ENCODE results near the gene RLN3.

Gene RLN3

DNA sequence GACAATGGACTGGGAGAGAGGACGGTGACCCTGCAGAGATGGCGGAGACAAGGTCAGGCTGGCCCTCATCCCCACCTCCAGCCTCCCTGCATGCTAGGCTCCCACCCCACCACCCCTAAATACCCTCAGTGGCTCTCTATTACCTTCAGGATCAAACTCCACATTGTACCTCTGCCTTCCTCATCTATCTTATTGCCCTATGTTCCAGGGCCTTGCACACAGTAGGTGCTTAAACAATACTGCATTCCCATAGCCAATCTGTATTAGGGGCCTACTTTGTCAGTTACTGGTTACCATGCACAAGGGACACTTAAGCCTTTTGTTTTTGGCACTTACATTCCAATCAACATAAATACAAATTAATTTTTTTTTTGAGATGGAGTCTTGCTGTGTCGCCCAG, 27.4 kb downstream of the RLN3 start:
- no peak for DNase-seq

DNA sequence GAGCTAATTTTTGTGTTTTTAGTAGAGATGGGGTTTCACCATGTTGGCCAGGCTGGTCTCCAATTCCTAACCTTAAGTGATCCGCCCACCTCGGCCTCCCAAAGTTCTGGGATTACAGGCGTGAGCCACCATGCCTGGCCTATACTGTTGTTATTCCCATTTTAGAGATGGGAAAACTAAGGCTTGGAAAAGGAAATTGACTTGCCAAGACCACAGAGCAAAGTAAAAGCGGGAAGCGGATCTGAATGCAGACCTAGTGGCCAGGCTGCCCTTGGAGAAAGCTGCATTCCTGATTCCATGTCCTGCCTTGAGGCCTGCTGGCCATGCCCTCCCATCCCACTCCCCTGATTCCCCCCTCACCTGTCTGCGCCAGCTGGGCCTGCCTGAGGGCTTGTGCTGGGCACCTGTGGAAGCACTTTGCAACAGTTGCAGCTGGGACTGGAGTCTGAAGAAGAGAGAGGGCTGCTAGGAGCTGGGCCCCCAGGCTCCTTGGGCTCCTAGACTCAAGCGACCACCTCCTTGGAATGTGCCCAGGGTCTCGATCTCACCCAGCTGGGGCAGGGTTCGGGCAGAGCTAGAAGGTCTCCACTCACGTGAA, 28.2 kb downstream of the RLN3 start:
- DNase-seq: no peak

DNA sequence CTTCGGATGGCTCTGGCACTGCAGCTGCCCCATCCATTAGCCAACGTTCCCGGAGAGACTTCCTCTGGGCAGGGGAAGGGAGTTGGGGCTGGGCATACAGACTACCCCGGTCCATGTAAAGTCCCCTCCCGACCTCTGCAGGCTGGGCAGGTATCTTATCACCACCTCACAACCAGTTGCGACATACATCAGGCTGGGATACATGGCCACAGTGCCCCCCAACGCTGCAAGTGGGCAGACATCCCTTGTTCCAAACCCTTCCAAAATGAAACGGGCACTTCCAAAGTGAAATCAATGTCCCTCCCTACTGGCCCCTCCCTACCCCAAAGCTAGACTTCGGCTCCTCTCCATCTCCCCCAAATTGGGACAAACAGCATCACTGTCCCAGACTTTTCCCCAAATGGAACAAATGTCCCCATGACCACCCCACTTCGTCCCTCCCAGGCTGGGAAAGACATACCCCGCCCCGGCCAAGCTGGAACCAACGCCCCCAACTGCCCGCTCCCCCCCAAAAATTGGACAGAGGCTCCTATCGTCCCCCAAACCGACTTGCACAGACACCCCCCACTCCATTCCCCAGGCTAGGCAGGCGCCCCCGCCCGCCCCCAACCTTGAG, 28.9 kb downstream of the RLN3 start:
- DNase-seq: no peak

DNA sequence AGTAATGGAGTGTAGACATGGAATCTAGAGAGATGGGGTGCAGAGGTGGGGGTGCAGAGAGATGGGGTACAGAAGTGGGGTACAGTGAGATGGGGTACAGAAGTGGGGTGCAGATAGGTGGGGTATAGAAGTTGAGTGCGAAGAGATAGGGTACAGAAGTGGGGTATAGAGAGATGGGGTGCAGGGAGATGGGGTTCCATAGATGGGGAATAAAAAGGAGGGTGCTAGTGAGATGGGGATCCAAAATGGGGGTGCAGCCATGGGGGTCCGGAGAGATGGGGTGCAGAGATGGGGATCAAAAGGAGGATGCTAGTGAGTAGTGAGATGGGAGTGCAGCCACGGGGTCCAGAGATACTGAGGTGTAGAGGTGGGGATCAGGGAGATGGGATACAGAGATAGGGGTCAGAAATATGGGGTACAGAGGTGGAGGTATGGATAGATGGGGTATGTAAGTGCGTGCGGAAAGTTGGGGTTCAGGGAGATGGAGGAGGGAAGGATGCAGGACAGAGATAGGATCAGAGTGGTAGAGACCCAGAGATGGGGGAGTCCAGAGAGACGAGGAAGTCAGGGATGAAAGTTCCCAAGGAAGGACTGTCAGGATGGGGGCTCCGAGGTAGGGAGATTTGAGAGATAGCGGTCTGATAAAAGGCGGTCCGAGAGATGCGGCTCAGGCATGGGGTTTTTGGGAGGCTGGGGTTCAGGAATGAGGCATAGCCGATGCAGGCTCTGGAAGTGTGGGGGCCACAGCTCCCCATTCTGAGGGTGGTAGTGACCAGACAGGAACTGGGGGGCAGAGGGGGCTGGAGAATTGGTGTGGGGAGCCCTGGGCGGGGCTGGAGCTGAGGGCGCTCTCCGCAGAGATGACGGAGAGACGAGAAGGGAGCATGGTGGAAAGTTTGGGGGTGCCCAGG, 30.5 kb downstream of the RLN3 start:
- DNase-seq: no peak

DNA sequence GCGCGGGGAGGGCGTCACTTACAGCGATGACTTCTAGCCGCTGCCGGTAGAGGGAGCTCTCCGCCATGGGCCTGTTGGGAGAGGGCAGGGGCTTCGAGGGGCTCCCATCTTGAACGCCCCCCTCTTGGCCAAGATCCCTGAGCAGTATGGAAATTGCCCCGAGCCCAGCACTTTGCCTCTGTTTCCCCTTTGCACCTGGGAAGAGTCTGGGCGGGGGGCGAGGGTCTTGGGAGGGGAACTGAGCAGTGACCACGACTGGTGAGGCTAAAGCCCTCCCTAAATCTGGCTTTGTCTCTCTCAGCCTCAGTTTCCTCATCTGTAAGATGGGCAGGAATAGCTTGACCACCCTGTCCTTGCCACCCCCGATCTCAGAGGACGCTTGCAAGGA, 31.1 kb downstream of the RLN3 start:
- DNase-seq: no peak

DNA sequence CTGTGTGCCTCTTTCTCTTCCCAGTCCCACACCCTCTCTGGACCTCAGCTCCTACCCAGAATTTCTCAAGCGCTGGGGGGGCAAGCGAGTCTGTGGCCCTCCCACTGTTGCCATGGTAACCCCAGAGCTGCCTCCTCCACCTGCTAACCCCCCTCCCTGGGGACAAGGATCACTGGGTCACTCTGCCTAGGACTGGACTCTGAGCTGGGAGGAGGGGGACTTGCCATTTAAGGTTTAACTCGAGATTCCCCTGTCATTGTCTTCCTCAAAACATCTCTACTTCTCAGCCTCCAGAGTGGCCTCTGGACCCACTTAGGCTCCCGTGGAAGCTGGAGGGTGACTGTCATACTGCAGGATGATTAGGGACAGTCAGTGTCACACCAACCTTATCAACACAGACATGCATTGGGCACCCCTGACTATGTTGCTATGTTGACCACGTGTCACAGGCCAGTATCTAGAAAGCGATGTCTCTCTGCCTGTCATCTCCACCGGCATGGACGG, 31.8 kb downstream of the RLN3 start:
- peak in 2 of 3 experiments; percentile 22 to 56 for DNase-seq

DNA sequence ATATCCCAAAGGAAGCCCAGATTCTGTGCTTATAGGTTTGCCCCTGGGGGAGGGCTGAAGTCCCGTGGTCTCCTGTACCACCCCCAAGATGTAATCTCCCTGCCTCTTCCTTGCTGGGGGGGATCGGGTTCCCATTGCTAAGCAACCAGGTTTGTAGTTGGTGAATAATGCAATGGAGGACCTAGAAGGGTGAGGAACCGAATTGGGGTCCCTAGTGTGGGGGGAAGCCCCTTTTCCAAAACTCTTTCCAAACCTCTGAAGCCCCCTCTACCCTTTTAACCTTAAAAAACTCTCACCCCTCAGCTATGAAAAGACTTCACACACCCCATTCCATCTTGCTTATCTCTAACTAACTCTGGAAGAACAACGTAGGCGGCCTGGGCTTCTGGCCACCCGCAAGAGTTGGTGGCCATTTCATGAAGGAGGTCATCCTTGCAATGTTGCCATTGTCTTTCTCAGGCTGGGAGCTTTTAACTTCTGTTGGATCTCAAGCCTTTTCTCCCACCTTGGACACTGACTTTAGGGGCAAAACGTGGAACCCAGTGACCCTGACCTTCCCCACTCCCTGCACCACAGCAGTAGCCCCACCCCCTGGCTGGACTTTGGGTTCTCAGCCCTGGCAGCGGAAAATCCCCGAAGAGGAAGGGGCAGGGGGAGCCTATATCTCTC, 33.3 kb downstream of the RLN3 start:
- DNase-seq: no peak

DNA sequence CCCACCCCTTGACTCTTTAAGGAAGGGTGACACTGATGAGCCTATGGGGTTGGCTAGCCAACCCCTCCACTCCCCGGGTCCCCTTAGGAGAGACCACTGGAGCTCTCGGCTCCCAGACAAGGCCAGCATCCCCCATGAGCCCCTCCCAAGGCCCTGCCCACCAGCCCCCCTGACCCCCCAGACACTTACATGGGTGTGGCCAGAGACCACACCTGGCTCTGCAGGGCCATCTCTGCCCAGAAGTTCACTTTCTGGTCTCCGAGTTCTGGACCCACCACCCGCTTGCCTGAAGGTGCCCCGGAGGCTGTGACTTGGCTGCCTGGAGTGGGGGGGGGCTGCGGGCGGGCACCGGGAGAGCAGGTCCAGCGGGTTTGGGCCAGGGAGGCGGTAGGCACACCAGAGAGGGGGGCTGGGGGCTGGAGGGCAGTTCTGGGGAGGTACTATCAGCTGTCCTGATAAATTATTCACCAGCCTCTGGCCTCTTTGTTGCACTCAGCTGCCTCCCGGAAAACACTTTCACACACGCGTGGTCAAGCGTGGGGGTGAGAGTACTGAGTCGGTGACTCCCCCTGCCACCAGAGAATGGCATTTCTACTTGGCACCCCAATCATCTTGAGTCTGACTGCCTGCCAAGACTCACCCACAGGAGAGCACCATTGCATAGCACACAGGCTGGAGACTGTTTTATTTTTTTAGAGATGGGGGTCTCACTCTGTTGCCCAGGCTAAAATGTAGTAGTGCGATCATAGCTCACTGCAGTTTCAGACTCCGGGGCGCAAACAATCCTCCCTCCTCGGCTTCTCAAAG, 34.0 kb downstream of the RLN3 start, which contains the start of gene PALM3:
TSS of gene PALM3 (minus strand) at position 326 of the 807 bp plus-strand sequence. CDS start at position 230, 96 bp downstream.
- peak in 1 of 3 experiments; percentile 25 for DNase-seq

DNA sequence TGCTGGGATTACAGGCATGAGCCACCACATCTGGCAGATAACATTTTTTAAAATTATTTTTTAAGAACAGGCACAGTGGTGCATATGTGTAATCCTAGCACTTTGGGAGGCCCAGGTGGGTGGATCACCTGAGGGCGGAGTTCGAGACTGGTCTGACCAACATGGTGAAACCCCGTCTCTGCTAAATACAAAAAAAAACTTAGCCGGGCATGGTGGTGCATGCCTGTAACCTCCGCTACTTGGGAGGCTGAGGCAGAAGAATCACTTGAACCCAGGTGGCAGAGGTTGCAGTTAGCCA, 34.6 kb downstream of the RLN3 start:
- DNase-seq: no peak

DNA sequence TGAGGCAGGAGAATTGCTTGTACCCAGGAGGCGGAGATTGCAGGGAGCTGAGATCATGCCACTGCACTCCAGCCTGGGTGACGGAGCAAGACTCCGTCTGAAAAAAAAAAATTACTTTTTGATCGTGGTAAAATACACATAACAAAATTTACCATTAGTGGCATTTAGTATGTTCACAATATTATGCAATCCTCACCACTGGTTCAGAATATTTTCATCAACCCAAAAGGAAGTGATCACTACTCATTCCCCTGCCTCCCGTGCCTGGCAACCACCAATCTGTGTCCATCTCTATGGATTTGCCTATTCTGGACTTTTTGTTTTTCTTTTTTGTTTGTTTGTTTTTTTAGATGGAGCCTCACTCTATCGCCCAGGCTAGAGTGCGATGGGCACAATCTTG, 35.2 kb downstream of the RLN3 start:
- no peak for DNase-seq

DNA sequence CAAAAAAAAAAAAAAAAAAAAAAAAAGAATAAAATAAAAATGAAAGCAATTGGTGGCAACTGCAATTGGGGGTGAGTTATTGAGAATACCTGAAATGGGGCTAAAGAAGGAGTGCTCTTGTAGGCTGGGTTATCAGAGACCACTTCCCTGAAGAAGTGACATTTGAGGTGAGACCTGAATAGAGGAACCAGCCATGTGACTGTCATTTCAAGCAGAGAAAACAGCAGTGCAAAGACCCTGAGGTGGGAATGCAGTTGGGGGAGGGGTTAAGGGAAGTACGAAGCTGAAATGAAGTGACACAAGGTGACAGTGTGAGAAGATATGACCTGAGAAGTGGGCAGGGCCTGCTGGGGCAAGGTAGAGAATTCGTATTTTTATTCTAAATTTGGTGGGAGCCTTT, 38.2 kb downstream of the RLN3 start:
- no peak for DNase-seq

DNA sequence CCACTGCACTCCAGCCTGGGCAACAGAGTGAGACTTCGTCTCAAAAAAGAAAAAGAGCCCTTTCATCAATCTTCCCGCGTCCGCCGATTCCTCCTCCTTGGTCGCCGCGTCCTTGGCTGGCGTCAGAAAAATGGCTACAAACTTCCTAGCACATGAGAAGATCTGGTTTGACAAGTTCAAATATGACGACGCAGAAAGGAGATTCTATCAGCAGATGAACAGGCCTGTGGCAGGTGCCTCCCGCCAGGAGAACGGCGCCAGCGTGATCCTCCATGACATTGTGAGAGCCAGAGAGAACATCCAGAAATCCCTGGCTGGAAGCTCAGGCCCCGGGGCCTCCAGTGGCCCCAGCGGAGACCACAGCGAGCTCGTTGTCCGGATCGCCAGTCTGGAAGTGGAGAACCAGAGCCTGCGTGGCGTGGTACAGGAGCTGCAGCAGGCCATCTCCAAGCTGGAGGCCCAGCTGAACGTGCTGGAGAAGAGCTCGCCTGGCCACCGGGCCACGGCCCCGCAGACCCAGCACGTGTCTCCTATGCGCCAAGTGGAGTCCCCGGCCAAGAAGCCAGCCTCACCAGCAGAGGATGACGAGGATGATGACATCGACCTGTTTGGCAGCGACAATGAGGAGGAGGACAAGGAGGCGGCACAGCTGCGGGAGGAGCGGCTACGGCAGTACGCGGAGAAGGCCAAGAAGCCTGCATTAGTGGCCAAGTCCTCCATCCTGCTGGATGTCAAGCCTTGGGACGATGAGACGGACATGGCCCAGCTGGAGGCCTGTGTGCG, 42.5 kb downstream of the RLN3 start:
- DNase-seq: no peak

DNA sequence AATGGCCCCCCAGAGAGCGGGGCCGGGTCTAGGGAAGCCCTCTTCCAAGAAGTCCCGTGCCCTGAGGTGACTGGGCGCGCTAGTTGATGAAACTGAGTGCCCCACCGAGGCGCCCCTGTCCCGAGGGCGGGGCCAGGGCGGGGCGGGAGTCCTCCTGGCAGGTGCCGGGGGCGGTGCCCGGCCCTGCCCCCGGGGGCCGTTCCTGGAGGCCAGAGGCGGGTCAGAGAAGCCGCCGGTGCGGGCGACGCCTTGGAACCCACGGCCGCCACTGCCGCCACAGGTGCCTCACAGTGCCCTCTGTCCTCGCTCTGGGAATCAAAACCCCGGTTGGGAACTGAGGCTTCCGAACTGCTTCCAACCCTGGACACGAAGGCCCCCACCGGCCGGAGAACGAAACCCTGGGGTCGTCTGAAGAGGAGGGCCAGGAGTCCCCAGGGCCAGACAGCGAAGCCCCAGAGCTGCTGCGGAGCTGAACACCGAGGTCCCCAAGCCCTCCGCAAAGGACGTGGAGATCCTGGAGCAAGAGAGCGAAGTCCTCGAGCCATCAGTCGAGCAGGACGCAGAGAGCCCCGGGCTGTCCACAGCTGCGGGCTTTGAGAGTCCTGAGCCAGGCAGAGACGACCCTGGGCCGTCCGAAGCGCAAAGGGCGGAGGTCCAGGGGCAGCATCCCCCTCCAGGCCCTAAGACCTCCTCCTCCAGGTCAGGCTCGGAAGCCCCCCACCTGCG, 44.8 kb downstream of the RLN3 start, which contains the start of gene MISP3:
TSS of gene MISP3 (plus strand) at position 252 of the 726 bp plus-strand sequence. CDS start 524 bp downstream, outside the sequence.
- DNase-seq: peak; percentile 27 to 88 (median 86)

DNA sequence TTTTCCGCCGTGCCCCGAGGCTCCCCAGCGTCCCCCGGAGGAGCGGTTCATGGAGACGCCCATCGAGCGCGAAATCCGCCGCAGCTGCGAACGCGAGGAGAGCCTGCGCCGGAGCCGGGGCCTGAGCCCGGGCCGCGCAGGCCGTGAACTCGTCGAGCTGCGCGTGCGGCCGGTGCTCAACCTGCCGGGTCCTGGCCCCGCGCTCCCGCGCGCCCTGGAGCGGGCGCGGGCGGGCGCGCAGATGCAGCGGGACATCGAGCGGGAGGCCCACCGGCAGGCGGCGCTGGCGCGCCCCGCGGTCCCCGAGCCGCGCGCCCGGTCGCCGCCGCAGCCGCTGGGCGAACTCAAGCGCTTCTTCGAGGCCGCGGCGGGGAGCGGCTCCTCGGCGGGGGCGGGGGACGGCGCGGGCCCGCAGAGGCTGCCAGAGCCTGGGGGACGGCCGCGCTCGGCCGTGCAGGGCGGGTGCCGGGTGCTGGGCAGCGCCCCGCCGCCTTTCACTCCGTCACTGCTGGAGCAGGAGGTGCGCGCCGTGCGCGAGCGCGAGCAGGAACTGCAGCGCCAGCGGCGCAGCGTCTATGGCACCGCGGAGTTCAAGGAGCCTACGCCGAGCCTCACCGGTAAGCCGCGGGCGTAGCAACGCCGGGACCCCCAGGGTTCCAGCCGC, 45.4 kb downstream of the RLN3 start:
- DNase-seq: peak; percentile 68 to 95 (median 84)

DNA sequence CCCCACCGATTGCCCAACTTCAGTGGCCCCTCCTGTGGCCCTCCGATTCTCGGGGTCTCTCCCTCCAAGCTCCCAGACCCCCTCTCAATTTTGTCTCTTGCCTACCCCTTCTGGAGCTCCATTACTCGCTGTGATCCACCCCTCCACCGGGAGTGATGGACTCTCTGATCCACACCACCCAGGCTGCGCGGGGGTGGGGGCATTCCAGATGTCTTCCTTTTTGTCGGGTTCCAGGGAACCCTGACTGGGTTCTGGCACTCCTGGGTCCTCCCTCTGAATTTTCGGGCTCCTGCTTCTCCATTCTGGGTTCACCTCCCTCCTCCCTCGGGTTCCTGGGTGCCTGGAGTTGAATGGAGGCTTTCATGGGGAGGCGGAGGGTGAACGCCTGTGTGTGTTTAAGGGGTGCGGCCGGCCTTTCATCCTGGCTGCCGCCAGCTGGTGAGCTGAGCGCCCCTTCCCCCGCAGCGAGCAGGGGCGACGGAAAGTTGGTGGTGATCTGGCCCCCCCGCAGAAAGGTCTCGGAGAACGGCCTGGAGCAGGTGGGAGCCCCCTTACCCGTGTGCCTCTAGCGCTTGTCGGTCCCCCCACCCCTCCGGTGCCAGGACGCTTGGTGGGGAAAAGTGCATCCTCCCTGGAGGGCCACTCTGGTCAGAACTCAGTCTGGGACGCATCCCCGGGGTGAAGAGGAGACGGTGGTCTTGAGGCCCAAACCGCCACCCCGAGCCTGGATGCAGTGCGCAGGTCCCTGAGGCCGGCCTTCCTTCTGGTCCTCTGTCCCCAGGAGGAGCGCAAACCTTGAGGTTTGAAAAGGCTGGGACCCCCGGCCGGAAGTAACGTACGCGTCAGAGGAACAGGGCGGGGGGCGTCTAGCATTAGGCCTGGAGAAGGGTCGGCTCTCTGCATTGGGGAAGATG, 46.2 kb downstream of the RLN3 start:
- peak in 2 of 3 experiments; percentile 81 to 88 for DNase-seq

DNA sequence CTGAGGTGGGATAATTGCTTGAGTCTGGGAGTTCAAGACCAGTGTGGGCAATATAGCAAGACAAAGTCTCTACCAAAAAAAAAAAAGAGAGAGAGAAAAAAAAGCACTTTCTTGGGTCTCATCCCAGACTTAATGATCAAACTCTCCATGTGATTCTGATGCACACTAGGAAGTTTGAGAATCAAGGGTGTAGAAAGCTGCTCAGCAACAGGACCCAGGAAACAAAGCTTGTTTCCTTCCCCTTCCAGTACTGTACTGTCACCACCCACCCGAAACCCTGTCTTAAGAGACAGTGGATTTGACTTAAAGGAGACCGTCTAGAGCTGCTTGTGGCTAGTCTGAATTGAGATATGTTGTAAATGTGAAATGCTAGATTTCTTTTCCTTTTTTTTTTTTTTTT, 50.5 kb downstream of the RLN3 start:
- DNase-seq: no peak

Data from NCI-H1417 (cell line).